SJCRH30 (cell line): ENCODE measurements around the gene CAND2. TPM values are rescaled to one million over a fixed set of nuclear protein-coding genes. Genes with fewer than 3 reads are reported as not detected.

Experiments
- DNase-seq, 2 experiments: peaks; one replicate each; pipeline ENCODE4 v3.0.0-alpha.2; 2015 to 2020
- H3K27ac ChIP-seq: fragments of 250-450 bp; sonication (Bioruptor Pico); 2 replicates; pipeline ENCODE4 v1.5.1; 2020; ENCODE audit warnings: mild to moderate bottlenecking, moderate library complexity
- H3K27me3 ChIP-seq: fragments of 250-450 bp; sonication (Bioruptor Pico); 2 replicates; pipeline ENCODE4 v1.5.1; 2020; ENCODE audit warnings: mild to moderate bottlenecking, moderate library complexity
- H3K36me3 ChIP-seq: fragments of 250-450 bp; sonication (Bioruptor Pico); 2 replicates; pipeline ENCODE4 v1.5.1; 2020; ENCODE audit warnings: mild to moderate bottlenecking, moderate library complexity
- H3K4me1 ChIP-seq: fragments of 250-450 bp; sonication (Bioruptor Pico); 2 replicates; pipeline ENCODE4 v1.5.1; 2020; ENCODE audit warnings: mild to moderate bottlenecking, moderate library complexity
- H3K4me3 ChIP-seq: fragments of 250-450 bp; sonication (Bioruptor Pico); 2 replicates; pipeline ENCODE4 v1.5.1; 2020; ENCODE audit warnings: mild to moderate bottlenecking, moderate library complexity
- H3K9me3 ChIP-seq: fragments of 250-450 bp; sonication (Bioruptor Pico); replicated peaks from 2 replicates; pipeline ENCODE4 v1.5.1; 2020; ENCODE audit warnings: mild to moderate bottlenecking, moderate library complexity
- total RNA-seq: library from RNA; depleted of rRNA; stranded (reverse); fragments of >200 nt; shearing (Covaris generic); gene quantifications from 2 replicates; pipeline ENCODE4 v1.2.3, GENCODE V29; 2014

Gene CAND2
- total RNA-seq, 1 experiment from 2014 or later = 4.9 TPM

DNA sequence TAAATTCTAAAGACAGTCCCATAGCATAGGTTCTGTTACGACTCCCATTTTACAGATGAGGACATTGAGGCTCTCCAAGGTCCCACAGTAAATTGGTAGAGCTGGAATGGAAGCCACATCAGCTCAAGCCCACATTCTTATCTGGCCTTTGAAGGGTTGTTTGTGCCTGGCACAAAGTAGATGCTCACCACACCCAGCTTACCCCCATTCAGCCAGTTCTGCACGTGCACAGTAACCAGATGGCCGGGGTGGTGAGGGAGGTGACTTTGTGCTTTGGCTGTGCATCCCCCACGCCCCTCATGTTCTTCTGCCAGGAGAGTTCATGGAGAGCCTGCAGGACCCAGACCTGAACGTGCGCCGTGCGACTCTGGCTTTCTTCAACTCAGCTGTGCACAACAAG lies 28.7 kb downstream of the CAND2 start:
- Histone ChIP-seq H3K4me3 (no peak overlapping the region), H3K9me3 (no peaks in the 10 kb centered on the region), H3K27me3 (no peaks in the 10 kb centered on the region), H3K4me1 (no peaks in the 10 kb centered on the region), H3K27ac (no peak overlapping the region), H3K36me3 (no peaks in the 10 kb centered on the region)
- DNase-seq = no peak

DNA sequence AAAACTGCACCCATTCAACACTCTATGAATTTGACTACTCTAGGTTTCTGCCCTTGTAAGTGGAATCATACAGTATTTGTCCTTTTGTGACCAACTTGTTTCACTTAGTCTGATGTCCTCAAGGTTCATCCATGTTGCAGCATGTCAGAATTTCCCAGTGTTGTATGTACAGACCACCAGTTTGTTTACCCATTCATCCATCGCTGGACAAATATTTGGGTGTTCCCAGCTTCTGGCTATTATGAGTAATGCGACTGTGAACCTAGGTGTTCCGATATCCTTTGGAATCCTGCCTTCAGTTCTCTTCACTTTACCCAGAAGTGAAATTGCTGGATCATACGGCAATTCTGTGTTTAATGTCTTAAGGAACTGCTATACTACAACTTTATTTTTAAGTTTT lies 32.3 kb downstream of the CAND2 start:
- no peaks in the 10 kb centered on the region for H3K4me1 ChIP-seq
- H3K9me3 ChIP-seq = no peaks in the 10 kb centered on the region
- H3K36me3 ChIP-seq = peaks cover 24% of the 10 kb centered on the region
- no peak overlapping the region for H3K27ac ChIP-seq
- H3K4me3 ChIP-seq = no peak overlapping the region
- no peak for DNase-seq
- no peaks in the 10 kb centered on the region for H3K27me3 ChIP-seq

DNA sequence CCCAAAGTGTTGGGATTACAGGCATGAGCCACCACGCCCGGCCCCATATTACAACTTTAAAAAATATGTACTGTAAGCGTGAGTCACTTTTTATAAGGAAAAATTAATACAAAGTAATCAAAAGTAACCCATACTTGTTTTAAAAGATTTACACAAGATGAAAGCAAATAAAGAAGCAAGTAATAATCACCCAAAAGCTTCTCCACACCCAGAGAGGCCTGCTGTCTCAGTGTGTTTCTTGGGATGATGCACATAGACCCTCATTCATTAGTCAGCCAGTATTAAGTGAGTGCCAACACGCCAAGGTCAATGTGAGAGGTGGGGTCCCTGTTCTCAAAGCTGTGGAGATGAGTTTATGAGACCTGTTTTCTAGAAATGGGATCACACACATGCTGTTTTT lies 32.9 kb downstream of the CAND2 start:
- Histone ChIP-seq H3K27ac (no peak overlapping the region), H3K9me3 (no peaks in the 10 kb centered on the region), H3K4me1 (no peaks in the 10 kb centered on the region), H3K4me3 (no peak overlapping the region), H3K27me3 (no peaks in the 10 kb centered on the region), H3K36me3 (peaks cover 31% of the 10 kb centered on the region)
- no peak for DNase-seq

DNA sequence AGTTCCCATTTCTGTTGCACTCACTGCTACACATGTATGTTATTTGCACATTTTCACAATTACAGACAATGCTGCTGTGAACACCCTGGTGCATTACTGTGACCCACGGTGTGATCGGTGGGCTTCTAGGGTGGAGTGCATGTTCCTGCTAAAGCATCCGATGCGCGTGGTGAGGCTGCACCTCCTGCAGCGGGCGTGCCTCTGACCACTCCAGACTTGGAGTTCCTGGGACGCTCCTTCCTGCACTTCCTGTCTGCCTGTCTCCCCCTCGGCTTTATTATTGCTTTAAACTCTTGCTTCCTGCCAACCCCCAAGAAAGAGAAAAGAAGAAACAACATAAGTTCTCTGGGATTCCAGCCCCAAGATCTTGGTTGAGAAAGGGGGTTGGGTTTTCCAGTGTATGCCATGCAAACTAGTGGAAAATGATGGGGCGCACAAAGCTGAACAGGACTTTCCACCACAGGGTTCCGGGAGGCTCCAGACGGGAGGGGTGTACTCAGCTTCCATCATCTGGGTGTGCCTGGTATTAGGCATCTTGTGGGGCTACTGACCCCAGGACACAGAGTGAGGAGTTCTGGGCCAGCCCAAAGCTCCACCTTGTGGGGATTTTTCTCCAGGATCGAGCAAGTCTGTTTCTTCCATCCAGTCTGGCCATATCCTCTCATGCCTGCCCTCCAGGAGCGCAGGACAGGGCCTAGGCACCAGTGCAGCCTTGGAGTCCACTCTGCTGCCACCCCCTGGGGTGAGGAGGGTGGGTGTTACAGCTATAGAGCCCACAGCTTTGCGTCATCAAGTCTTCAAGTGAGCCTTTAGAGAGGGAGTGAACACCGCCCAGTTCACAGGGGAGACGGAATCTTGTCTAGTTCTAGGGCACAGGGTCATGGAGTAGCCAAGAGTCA lies 33.7 kb downstream of the CAND2 start:
- H3K4me3 ChIP-seq = no peak overlapping the region
- peaks cover 38% of the 10 kb centered on the region for H3K36me3 ChIP-seq
- H3K27me3 ChIP-seq = no peaks in the 10 kb centered on the region
- no peaks in the 10 kb centered on the region for H3K4me1 ChIP-seq
- no peak overlapping the region for H3K27ac ChIP-seq
- no peaks in the 10 kb centered on the region for H3K9me3 ChIP-seq
- DNase-seq = no peak

DNA sequence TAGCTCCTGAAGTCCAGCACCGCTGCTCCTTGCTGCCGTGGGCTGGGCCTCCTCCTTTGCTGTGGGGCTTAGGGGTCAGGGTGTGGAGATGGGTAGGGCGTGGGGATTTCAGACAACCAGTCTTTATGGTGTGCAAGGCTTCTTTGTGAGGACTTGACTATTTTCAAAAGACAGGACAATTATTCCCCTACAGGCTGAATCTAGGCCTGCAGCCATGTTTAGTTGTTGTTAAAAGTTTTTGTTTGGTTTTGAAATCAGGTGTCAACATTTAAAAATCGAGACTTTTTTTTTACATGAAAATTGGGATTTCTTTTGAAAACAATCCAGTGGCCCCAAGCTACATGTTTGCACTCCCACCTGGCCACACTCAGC lies 34.3 kb downstream of the CAND2 start:
- Histone ChIP-seq H3K27ac (no peak overlapping the region), H3K4me1 (no peaks in the 10 kb centered on the region), H3K36me3 (peaks cover 44% of the 10 kb centered on the region)

DNA sequence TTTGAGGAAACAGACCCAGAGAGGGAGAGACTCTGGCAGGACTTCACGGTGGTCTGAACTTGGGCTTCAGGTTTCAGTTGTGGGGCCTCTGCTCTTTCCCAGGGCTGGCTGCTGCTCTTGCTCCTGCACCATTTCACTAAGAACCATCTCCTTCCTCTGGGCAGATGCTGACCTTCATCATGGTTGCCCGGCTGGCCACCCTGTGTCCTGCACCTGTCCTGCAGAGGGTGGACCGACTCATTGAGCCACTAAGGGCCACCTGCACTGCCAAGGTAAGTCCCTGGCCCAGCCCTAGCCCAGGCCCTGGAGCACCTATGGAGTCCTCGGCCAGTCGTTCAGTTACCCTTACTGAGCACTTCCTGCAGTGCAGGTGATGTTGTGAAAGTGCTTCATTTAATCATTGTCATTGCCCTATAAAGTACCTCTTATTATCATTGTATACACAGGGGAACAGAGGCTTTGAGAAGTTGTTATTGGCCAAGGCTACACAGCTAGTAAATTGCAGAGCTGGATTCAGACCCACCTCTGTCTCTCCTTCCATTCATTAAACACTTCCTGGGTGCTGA lies 34.9 kb downstream of the CAND2 start:
- peaks cover 50% of the 10 kb centered on the region for H3K36me3 ChIP-seq
- no peak overlapping the region for H3K4me3 ChIP-seq
- no peaks in the 10 kb centered on the region for H3K27me3 ChIP-seq
- H3K9me3 ChIP-seq = no peaks in the 10 kb centered on the region
- H3K4me1 ChIP-seq = no peaks in the 10 kb centered on the region
- DNase-seq = no peak
- no peak overlapping the region for H3K27ac ChIP-seq

More for the DNA sequence above, 34.3 kb downstream of the CAND2 start:
- Histone ChIP-seq H3K27me3 (no peaks in the 10 kb centered on the region), H3K9me3 (no peaks in the 10 kb centered on the region), H3K4me3 (no peak overlapping the region)
- DNase-seq = no peak

DNA sequence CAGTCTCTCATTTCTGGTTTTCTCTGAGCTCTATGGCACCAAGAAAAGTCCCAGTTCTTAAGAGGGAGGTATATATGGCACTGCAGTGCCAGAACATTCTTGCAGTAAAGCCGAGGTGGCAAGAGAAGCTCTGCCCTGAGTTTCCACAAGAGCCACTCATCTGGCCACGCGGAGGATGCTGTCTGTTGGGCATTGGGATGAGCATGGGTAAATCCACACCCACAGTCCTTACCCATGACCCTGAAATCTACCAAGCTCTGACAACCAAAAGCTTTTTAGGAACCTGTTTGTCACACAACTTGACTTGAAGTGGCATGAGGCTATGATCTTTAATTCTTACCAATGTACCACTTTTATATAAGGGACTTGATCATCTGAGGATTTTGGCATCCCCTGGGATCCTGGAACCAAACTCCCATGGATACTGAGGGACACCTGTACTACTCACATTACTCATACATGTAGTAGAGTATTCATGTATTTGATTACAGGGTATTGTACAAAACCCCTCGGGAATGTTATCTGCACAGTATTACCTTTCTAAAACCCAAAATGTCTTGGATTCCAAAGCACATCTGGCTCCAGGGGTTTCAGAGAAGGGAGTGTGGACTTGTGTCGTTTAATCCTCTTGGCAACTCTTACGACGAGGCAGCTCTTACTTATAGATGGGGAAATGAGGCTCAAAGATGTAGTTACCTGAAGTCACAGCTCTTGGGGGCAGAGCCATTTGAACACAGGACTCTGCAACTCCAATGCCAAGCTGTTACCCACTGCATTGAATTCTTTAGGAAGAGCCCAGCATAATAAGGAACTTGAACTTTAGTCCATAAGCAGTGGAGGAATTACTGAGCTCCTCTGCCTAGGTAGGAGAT lies 36.1 kb downstream of the CAND2 start:
- H3K27ac ChIP-seq = no peak overlapping the region
- DNase-seq = no peak
- no peaks in the 10 kb centered on the region for H3K9me3 ChIP-seq
- H3K4me3 ChIP-seq = no peak overlapping the region
- H3K27me3 ChIP-seq = no peaks in the 10 kb centered on the region
- H3K36me3 ChIP-seq = peaks cover 62% of the 10 kb centered on the region
- H3K4me1 ChIP-seq = no peaks in the 10 kb centered on the region

DNA sequence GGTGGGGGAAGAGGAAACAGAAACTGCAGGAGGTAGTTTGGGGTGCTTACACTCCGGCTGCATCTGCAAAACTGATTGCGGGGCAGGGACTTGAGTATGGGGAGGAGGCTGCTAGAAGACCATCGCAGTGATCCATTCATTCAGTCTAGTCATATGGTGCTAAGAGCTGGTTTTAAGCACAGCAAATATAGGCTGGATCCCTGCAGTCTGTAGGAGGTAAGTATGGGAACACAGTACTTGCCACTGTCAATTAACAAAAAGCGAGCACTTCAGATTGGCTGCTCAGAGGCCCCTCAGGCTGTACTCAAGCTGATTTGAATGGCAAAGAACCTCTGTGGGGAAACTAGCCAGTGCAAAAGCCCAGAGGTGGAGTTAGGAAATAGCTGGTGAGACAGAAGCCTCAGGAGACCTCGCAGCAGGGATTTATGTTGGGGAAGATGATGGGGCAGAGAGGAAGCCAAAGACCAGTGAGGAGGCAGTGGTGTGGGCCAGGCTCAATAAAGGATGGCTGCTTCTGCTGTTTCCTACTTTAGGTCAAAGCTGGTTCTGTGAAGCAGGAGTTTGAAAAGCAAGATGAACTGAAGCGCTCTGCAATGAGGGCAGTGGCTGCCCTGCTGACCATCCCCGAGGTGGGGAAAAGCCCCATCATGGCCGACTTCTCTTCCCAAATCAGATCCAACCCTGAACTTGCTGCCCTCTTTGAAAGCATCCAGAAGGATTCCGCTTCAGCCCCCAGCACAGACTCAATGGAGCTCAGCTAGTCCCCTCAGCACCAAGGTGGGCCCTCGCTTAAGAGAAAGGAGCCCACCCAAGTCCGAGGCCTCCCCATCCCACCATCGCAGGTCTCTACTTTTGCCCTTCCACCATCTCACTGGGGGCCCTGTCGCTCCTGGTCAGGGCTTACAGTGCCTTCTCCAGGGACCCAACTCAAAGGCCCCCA lies 37.0 kb downstream of the CAND2 start:
- H3K27me3 ChIP-seq = no peaks in the 10 kb centered on the region
- no peak overlapping the region for H3K4me3 ChIP-seq
- H3K4me1 ChIP-seq = no peaks in the 10 kb centered on the region; the same call in 1 of the 2 replicates
- no peak for DNase-seq
- no peak overlapping the region for H3K27ac ChIP-seq
- H3K36me3 ChIP-seq = peaks cover 71% of the 10 kb centered on the region
- H3K9me3 ChIP-seq = no peaks in the 10 kb centered on the region

DNA sequence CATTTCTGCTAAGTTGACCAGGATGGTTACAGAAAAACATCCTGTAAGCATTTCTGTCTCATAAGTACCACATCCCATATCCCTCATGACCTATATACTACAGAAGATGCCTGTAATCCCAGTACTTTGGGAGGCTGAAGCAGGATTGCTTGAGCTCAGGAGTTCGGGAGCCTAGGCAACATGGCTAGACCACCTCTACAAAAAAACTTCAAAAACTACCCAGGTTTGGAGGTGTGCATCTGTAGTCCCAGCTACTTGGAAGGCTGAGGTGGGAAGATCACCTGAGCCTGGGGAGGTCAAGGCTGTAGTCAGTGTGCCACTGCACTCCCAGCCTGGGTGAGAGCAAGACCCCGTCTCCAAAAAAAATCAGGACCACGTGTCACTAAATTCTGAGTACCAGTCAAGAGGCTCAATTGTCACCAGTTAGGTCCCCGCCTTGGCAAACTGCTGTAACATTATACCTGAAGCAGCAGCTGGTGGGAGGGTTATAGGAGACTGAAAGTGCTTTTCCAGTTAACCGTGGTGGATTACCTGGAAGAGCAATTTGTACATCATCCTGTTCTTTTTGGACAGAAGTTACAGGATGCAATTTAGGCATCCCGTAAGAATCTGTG lies 38.7 kb downstream of the CAND2 start:
- DNase-seq = no peak
- H3K36me3 ChIP-seq = peaks cover 88% of the 10 kb centered on the region
- no peak overlapping the region for H3K27ac ChIP-seq
- no peaks in the 10 kb centered on the region for H3K9me3 ChIP-seq
- H3K4me3 ChIP-seq = no peak overlapping the region
- peaks cover 8% of the 10 kb centered on the region for H3K4me1 ChIP-seq
- no peaks in the 10 kb centered on the region for H3K27me3 ChIP-seq

DNA sequence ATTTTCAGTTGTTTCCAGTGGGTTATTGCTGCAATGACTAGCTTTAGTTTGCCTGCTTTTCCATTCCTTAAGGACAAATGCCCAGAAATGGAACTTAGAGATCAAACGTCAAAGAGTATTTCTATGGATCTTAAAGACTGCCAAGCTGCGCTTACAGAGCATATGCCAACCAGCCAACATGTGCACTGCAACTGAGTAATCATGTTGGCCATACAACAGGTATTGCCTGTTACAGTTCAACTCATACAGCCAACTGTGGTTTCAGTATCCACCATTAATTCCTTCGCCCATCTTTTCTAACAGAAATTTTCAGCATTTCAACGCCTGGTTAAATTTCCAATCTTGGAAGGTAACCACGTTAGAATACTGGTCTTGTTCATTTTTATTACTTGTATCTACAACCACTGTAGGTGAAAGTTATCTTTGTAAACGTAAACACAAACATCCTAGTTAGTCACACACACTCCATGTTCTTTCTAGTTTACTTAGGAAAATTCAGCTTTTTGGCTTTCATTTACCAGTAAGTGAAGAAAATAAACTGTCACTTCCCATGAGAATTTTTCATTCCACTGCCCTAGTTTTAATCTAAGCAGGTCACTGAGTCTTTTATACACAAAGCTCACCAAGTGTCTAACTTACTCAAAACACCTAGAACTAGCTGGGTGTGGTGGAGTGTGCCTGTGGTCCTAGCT lies 41.0 kb downstream of the CAND2 start:
- DNase-seq = no peak
- H3K4me3 ChIP-seq = no peak overlapping the region
- no peak overlapping the region for H3K27ac ChIP-seq
- peaks cover 84% of the 10 kb centered on the region for H3K36me3 ChIP-seq
- H3K27me3 ChIP-seq = no peaks in the 10 kb centered on the region
- no peaks in the 10 kb centered on the region for H3K9me3 ChIP-seq
- peaks cover 8% of the 10 kb centered on the region for H3K4me1 ChIP-seq

DNA sequence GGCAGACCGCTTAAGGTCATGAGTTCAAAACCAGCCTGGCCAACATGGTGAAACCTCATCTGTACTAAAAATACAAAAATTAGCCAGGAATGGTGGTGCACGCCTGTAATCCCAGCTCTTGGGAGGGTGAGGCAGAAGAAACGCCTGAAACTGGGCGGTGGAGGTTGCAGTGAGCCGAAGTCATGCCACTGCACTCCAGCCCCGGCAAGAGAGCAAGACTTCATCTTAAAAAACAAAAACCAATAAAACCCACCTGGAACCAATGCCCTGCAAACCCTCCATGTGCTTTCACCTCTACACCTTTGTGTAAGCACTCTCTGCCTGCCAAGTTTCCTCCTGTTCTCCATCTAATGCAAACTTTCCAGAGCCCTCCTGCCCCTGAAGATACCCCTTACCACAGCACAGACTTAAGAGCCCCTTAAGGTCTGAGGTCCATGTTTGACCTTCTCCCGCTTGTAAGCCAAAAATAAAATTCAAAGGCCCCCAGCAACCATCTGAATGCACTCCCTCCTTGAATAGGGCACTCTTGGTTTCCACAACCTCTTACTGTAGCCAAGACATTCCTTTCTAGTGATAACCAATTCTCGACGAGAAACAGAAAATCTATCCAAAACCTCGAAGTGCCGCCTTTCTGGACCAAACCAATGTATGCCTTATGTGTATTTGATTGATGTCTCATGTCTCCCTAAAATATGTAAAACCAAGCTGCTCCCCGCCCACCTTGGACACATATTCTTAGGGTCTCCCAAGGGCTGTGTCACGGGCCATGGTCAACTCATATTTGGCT lies 41.9 kb downstream of the CAND2 start:
- Histone ChIP-seq H3K9me3 (no peaks in the 10 kb centered on the region), H3K4me3 (no peak overlapping the region), H3K27ac (no peak overlapping the region), H3K4me1 (peaks cover 8% of the 10 kb centered on the region), H3K27me3 (no peaks in the 10 kb centered on the region), H3K36me3 (peaks cover 75% of the 10 kb centered on the region)
- no peak for DNase-seq

DNA sequence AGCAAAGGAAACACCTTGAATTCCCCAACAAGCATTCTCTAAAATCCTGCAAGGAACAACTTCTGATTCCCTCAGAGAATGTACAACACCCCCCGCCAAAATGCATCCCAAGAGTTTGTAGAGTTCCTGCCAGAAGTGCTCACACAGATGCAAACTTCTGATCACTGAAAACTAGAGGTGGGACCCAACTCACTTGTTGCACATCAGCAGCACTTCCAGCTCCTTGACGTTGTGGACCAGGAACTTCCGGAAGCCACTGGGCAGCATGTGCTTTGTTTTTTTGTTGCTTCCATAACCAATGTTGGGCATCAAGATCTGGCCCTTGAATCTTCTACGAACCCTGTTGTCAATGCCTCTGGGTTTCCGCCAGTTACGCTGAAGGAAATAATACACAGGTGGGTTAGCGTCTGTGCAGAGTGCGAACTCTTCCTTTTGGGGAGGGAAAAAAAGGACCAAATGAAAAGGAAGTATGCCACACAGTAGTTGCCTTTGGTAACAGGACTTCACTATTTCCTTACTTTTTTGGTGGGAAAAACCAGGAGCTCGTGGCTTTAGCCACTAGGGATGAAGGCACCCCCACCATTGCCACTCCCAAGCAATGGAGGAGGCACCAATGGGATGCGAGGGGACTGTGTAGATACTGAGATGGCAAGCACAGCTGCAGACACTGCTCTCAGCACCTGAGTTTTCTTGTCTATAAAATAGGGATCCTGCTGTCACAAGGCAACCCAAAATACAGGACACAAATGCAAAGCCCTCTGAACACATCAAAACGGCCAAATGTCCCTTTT lies 42.9 kb downstream of the CAND2 start:
- H3K4me3 ChIP-seq = peak overlapping the region; percentile 96
- H3K27ac ChIP-seq = no peak overlapping the region
- H3K4me1 ChIP-seq = peaks cover 8% of the 10 kb centered on the region
- no peak for DNase-seq
- no peaks in the 10 kb centered on the region for H3K27me3 ChIP-seq
- peaks cover 65% of the 10 kb centered on the region for H3K36me3 ChIP-seq
- H3K9me3 ChIP-seq = no peaks in the 10 kb centered on the region
